WTC11 (cell line): ENCODE data around the gene FAM9B. TPM values are rescaled to one million over a fixed set of nuclear protein-coding genes. Genes with fewer than 3 reads are reported as not detected.
A peak's percentile ranks its signal among the peaks of the same experiment; 100 is the strongest.

Source experiments
- ATAC-seq: fragments of 200-7000 bp; cut with Tn5 transposase; 2 replicates; pipeline ENCODE4 v1.10.0; 2021; ENCODE audit warnings: mild to moderate bottlenecking, moderate library complexity
- CTCF ChIA-PET: fragments of 300-600 bp; sonication (Branson Sonifier 250); formaldehyde crosslinking; loops from one replicate; lab custom pipeline; 2021; ENCODE audit warnings: antibody characterized with exemption; lab: Charles Lee
- POLR2A ChIA-PET: fragments of 350-600 bp; sonication (Branson Sonifier 250); formaldehyde crosslinking; loops from one replicate; lab custom pipeline; 2021; ENCODE audit warnings: antibody characterized with exemption; lab: Charles Lee
- DNase-seq: peaks from one replicate; pipeline ENCODE4 v3.0.0; 2021; ENCODE audit warnings: low spot score
- H3K27ac Mint-ChIP-seq: 2 replicates; pipeline ENCODE4 v1.8.0; 2021; ENCODE audit warnings: mixed read lengths
- H3K27me3 Mint-ChIP-seq: 2 replicates; pipeline ENCODE4 v1.8.0; 2021; ENCODE audit warnings: low read depth, mild to moderate bottlenecking, moderate library complexity, mixed read lengths
- H3K36me3 Mint-ChIP-seq: 2 replicates; pipeline ENCODE4 v1.8.0; 2021; ENCODE audit warnings: mixed read lengths
- H3K4me1 Mint-ChIP-seq: 2 replicates; pipeline ENCODE4 v1.8.0; 2022; ENCODE audit warnings: mixed read lengths
- H3K4me3 Mint-ChIP-seq: 2 replicates; pipeline ENCODE4 v1.8.0; 2021; ENCODE audit warnings: mild to moderate bottlenecking, moderate library complexity, mixed read lengths
- H3K9me3 Mint-ChIP-seq: 2 replicates; pipeline ENCODE4 v1.8.0; 2021; ENCODE audit warnings: mixed read lengths
- ATF3 ChIP-seq: sonication (generic); formaldehyde crosslinking; conservative IDR thresholded peaks from 2 replicates; pipeline ENCODE4 v1.8.1; 2022; ENCODE audit warnings: mild to moderate bottlenecking, missing genetic modification reagents
- ATF6 ChIP-seq: sonication (generic); formaldehyde crosslinking; IDR thresholded peaks from 2 replicates; pipeline ENCODE4 v1.8.1; 2023; ENCODE audit warnings: mild to moderate bottlenecking, missing genetic modification reagents
- CREB1 ChIP-seq: sonication (generic); formaldehyde crosslinking; IDR thresholded peaks from 2 replicates; pipeline ENCODE4 v1.8.0; 2023; ENCODE audit warnings: mild to moderate bottlenecking, missing genetic modification reagents
- EMX1 ChIP-seq: fragments of 250-450 bp; sonication (Bioruptor Pico); IDR thresholded peaks from 2 replicates; pipeline ENCODE4 v1.8.0; 2021; ENCODE audit warnings: mild to moderate bottlenecking
- MXD4 ChIP-seq: fragments of 250-450 bp; sonication (Bioruptor Pico); IDR thresholded peaks from 2 replicates; pipeline ENCODE4 v1.8.0; 2021; ENCODE audit warnings: mild to moderate bottlenecking, moderate library complexity, borderline replicate concordance
- MYBL2 ChIP-seq: sonication (generic); formaldehyde crosslinking; IDR thresholded peaks from 2 replicates; pipeline ENCODE4 v1.8.1; 2023; ENCODE audit warnings: mild to moderate bottlenecking, moderate library complexity, missing genetic modification reagents
- NR2C2 ChIP-seq: sonication (generic); formaldehyde crosslinking; IDR thresholded peaks from 2 replicates; pipeline ENCODE4 v1.8.0; 2022; ENCODE audit warnings: mild to moderate bottlenecking, missing genetic modification reagents
- RELA ChIP-seq: sonication (generic); formaldehyde crosslinking; IDR thresholded peaks from 2 replicates; pipeline ENCODE4 v1.8.1; 2022; ENCODE audit warnings: missing genetic modification reagents, mild to moderate bottlenecking, borderline replicate concordance
- SP1 ChIP-seq: sonication (generic); formaldehyde crosslinking; conservative IDR thresholded peaks from 2 replicates; pipeline ENCODE4 v1.8.1; 2022; ENCODE audit warnings: missing genetic modification reagents
- TCF7 ChIP-seq: sonication (generic); formaldehyde crosslinking; IDR thresholded peaks from 2 replicates; pipeline ENCODE4 v1.8.0; 2022; ENCODE audit warnings: mild to moderate bottlenecking, low read depth, missing genetic modification reagents, moderate library complexity
- ZNF121 ChIP-seq: sonication (generic); formaldehyde crosslinking; IDR thresholded peaks from 2 replicates; pipeline ENCODE4 v1.8.0; 2023; ENCODE audit warnings: missing genetic modification reagents
- ZNF138 ChIP-seq: sonication (generic); formaldehyde crosslinking; conservative IDR thresholded peaks from 2 replicates; pipeline ENCODE4 v1.8.1; 2022; ENCODE audit warnings: mild to moderate bottlenecking, moderate library complexity, missing genetic modification reagents
- ZNF263 ChIP-seq: sonication (generic); formaldehyde crosslinking; IDR thresholded peaks from 2 replicates; pipeline ENCODE4 v1.8.1; 2022; ENCODE audit warnings: low read depth, mild to moderate bottlenecking, moderate library complexity, missing genetic modification reagents
- ZNF281 ChIP-seq: sonication (generic); formaldehyde crosslinking; IDR thresholded peaks from 2 replicates; pipeline ENCODE4 v1.8.0; 2023; ENCODE audit warnings: mild to moderate bottlenecking, missing genetic modification reagents
- ZNF512 ChIP-seq: sonication (generic); formaldehyde crosslinking; IDR thresholded peaks from 2 replicates; pipeline ENCODE4 v1.8.1; 2022; ENCODE audit warnings: missing genetic modification reagents, borderline replicate concordance
- ZNF671 ChIP-seq: fragments of 250-450 bp; sonication (Bioruptor Pico); IDR thresholded peaks from 2 replicates; pipeline ENCODE4 v1.8.0; 2021; ENCODE audit warnings: mild to moderate bottlenecking
- total RNA-seq: library from RNA; stranded (reverse); gene quantifications from 3 replicates; pipeline ENCODE4 v1.2.3, GENCODE V29; 2021
- TF ChIP-seq, protein P1 (sequence below): sonication (generic); formaldehyde crosslinking; IDR thresholded peaks from 2 replicates; pipeline ENCODE4 v1.8.0; 2022; ENCODE audit warnings: mild to moderate bottlenecking, missing genetic modification reagents
- TF ChIP-seq, protein P2 (sequence below): sonication (generic); formaldehyde crosslinking; IDR thresholded peaks from 2 replicates; pipeline ENCODE4 v1.8.1; 2023; ENCODE audit warnings: mild to moderate bottlenecking, missing genetic modification reagents, moderate library complexity
- TF ChIP-seq, protein P3 (sequence below): sonication (generic); formaldehyde crosslinking; IDR thresholded peaks from 2 replicates; pipeline ENCODE4 v1.8.0; 2022; ENCODE audit warnings: mild to moderate bottlenecking, missing genetic modification reagents
- TF ChIP-seq, protein P4 (sequence below): fragments of 200-600 bp; IDR thresholded peaks from 2 replicates; pipeline ENCODE4 v1.8.0; 2022; ENCODE audit warnings: antibody characterized with exemption
- TF ChIP-seq, protein P5 (sequence below): sonication (generic); formaldehyde crosslinking; IDR thresholded peaks from 2 replicates; pipeline ENCODE4 v1.8.1; 2023; ENCODE audit warnings: mild to moderate bottlenecking, moderate library complexity, missing genetic modification reagents

FAM9B gene
- total RNA-seq, 1 experiment from 2014 or later = not detected

GRCh38 chrX:9033586-9033985 lies 341 bp downstream of the FAM9B start (continued):
- TF ChIP-seq ATF6 (CRISPR knock-in tag) (no peak), RELA (CRISPR knock-in tag) (no peak), MXD4 (CRISPR knock-in tag) (no peak), NR2C2 (CRISPR knock-in tag) (no peak), MYBL2 (CRISPR knock-in tag) (no peak), TCF7 (CRISPR knock-in tag) (no peak)
- TF ChIP-seq, protein P1, sequence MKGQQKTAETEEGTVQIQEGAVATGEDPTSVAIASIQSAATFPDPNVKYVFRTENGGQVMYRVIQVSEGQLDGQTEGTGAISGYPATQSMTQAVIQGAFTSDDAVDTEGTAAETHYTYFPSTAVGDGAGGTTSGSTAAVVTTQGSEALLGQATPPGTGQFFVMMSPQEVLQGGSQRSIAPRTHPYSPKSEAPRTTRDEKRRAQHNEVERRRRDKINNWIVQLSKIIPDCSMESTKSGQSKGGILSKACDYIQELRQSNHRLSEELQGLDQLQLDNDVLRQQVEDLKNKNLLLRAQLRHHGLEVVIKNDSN = no peak
- TF ChIP-seq, protein P2, sequence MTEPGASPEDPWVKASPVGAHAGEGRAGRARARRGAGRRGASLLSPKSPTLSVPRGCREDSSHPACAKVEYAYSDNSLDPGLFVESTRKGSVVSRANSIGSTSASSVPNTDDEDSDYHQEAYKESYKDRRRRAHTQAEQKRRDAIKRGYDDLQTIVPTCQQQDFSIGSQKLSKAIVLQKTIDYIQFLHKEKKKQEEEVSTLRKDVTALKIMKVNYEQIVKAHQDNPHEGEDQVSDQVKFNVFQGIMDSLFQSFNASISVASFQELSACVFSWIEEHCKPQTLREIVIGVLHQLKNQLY = no peak
- TF ChIP-seq, protein P3, sequence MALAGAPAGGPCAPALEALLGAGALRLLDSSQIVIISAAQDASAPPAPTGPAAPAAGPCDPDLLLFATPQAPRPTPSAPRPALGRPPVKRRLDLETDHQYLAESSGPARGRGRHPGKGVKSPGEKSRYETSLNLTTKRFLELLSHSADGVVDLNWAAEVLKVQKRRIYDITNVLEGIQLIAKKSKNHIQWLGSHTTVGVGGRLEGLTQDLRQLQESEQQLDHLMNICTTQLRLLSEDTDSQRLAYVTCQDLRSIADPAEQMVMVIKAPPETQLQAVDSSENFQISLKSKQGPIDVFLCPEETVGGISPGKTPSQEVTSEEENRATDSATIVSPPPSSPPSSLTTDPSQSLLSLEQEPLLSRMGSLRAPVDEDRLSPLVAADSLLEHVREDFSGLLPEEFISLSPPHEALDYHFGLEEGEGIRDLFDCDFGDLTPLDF (CRISPR knock-in tag) = no peak
- TF ChIP-seq, all 79 proteins: peak for 0

- POLR2A ChIA-PET = no interaction called here
- Mint-ChIP-seq H3K36me3 (no peaks in the 10 kb centered on the region), H3K4me1 (no peaks in the 10 kb centered on the region; the same call in 1 of the 2 replicates), H3K4me3 (no peak overlapping the region), H3K27ac (no peak overlapping the region), H3K9me3 (no peaks in the 10 kb centered on the region), H3K27me3 (no peaks in the 10 kb centered on the region; the same call in 1 of the 2 replicates)
- peak; percentile 12 for DNase-seq
- CTCF ChIA-PET = no interaction called here
- no peak for ATAC-seq
- TF ChIP-seq SP1 (no peak), ZNF671 (CRISPR knock-in tag) (no peak), ZNF138 (no peak), EMX1 (CRISPR knock-in tag) (no peak), CREB1 (no peak), ZNF281 (CRISPR knock-in tag) (no peak), ZNF263 (CRISPR knock-in tag) (no peak), ZNF512 (CRISPR knock-in tag) (no peak), ZNF121 (CRISPR knock-in tag) (no peak), ATF3 (CRISPR knock-in tag) (no peak)
- TF ChIP-seq, protein P4, sequence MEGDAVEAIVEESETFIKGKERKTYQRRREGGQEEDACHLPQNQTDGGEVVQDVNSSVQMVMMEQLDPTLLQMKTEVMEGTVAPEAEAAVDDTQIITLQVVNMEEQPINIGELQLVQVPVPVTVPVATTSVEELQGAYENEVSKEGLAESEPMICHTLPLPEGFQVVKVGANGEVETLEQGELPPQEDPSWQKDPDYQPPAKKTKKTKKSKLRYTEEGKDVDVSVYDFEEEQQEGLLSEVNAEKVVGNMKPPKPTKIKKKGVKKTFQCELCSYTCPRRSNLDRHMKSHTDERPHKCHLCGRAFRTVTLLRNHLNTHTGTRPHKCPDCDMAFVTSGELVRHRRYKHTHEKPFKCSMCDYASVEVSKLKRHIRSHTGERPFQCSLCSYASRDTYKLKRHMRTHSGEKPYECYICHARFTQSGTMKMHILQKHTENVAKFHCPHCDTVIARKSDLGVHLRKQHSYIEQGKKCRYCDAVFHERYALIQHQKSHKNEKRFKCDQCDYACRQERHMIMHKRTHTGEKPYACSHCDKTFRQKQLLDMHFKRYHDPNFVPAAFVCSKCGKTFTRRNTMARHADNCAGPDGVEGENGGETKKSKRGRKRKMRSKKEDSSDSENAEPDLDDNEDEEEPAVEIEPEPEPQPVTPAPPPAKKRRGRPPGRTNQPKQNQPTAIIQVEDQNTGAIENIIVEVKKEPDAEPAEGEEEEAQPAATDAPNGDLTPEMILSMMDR = no peak
- TF ChIP-seq, protein P5, sequence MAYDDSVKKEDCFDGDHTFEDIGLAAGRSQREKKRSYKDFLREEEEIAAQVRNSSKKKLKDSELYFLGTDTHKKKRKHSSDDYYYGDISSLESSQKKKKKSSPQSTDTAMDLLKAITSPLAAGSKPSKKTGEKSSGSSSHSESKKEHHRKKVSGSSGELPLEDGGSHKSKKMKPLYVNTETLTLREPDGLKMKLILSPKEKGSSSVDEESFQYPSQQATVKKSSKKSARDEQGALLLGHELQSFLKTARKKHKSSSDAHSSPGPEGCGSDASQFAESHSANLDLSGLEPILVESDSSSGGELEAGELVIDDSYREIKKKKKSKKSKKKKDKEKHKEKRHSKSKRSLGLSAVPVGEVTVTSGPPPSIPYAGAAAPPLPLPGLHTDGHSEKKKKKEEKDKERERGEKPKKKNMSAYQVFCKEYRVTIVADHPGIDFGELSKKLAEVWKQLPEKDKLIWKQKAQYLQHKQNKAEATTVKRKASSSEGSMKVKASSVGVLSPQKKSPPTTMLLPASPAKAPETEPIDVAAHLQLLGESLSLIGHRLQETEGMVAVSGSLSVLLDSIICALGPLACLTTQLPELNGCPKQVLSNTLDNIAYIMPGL (CRISPR knock-in tag) = no peak
Observed at GRCh38 chrX:9033179-9033578, 748 bp downstream of the FAM9B start.
